Upper lobe of left lung (tissue), 6 donors: ENCODE measurements around the gene NMUR1. TPM values are rescaled to one million over a fixed set of nuclear protein-coding genes. Genes with fewer than 3 reads are reported as not detected.
"Not testable (repeated sequence)": the region's sequence is repeated elsewhere in the genome, so short reads cannot be mapped to it uniquely, and the experiment has no call there.

Experiments
- ATAC-seq, 2 donors: fragments of 200-7000 bp; cut with Tn5 transposase; one replicate each; pipeline ENCODE4 v1.9.1; 2022; ENCODE audit warnings: mild to moderate bottlenecking in 2 of 2, moderate library complexity in 2 of 2; ENCODE audit not compliant: low FRiP score in 2 of 2
- DNase-seq, 2 donors: peaks; one replicate each; pipeline ENCODE4 v3.0.0-alpha.2; 2019 to 2020
- H3K27ac ChIP-seq, 4 donors: fragments of 200-600 bp; sonication (generic); one replicate each; pipeline ENCODE4 v1.5.1; 2016 to 2019
- H3K27me3 ChIP-seq, 4 donors: fragments of 200-600 bp; sonication (generic); one replicate each; pipeline ENCODE4 v1.5.1; 2017 to 2019
- H3K36me3 ChIP-seq, 4 donors: fragments of 200-600 bp; sonication (generic); one replicate each; pipeline ENCODE4 v1.5.1; 2016 to 2019
- H3K4me1 ChIP-seq, 4 donors: fragments of 200-600 bp; sonication (generic); one replicate each; pipeline ENCODE4 v1.5.1; 2018 to 2019
- H3K4me3 ChIP-seq, 4 donors: fragments of 200-600 bp; sonication (generic); one replicate each; pipeline ENCODE4 v1.5.1; 2017 to 2019; ENCODE audit warnings: mild to moderate bottlenecking in 2 of 4, moderate library complexity in 1 of 4
- H3K9me3 ChIP-seq, 4 donors: fragments of 200-600 bp; sonication (generic); one replicate each; pipeline ENCODE4 v1.5.1; 2018 to 2019
- EP300 ChIP-seq, 4 donors: sonication (generic); formaldehyde crosslinking; IDR thresholded peaks; one replicate each; pipeline ENCODE4 v1.5.1; 2017; ENCODE audit warnings: antibody characterized with exemption in 4 of 4, control low read depth in 2 of 4
- POLR2A ChIP-seq, 4 donors: fragments of 450-650 bp; IDR thresholded peaks; one replicate each; pipeline ENCODE4 v1.5.1; 2016 to 2017; ENCODE audit warnings: antibody characterized with exemption in 4 of 4, mild to moderate bottlenecking in 2 of 4
- POLR2AphosphoS5 ChIP-seq, 2 donors: sonication (generic); formaldehyde crosslinking; IDR thresholded peaks; one replicate each; pipeline ENCODE4 v1.5.1; 2017; ENCODE audit warnings: antibody characterized with exemption in 2 of 2
- WGBS, 2 donors: methylation state at CpG; one replicate each; pipeline ENCODE4 v1.1.5; 2017 to 2018; 5-methylcytosine and 5-hydroxymethylcytosine counted together
- total RNA-seq, 6 donors: library from RNA; depleted of rRNA in 4 of 6; stranded (reverse); fragments of >200 nt in 4 of 6; gene quantifications; one replicate each; pipeline versions ENCODE4 v1.1.0 to v1.2.1, GENCODE V29; 2016 to 2021
- TF ChIP-seq, protein P1 (sequence below), 6 experiments: fragments of 450-650 bp in 4 of 6; fragments of 200-600 bp in 2 of 6; sonication (generic) in 2 of 6; IDR thresholded peaks; one replicate each; pipeline ENCODE4 v1.5.1; 2016 to 2019; ENCODE audit warnings: antibody characterized with exemption in 6 of 6
- donor health status: DM: no; HTN: no; CAD: no; lungs with moderate emphysema.
- donor health status: DM: no; HTN: yes; CAD: no; lungs with severe emphysema.

The NMUR1 gene
- total RNA-seq, 6 donors from 2014 or later, result 1.1 to 2.4 (median 1.9) TPM

DNA sequence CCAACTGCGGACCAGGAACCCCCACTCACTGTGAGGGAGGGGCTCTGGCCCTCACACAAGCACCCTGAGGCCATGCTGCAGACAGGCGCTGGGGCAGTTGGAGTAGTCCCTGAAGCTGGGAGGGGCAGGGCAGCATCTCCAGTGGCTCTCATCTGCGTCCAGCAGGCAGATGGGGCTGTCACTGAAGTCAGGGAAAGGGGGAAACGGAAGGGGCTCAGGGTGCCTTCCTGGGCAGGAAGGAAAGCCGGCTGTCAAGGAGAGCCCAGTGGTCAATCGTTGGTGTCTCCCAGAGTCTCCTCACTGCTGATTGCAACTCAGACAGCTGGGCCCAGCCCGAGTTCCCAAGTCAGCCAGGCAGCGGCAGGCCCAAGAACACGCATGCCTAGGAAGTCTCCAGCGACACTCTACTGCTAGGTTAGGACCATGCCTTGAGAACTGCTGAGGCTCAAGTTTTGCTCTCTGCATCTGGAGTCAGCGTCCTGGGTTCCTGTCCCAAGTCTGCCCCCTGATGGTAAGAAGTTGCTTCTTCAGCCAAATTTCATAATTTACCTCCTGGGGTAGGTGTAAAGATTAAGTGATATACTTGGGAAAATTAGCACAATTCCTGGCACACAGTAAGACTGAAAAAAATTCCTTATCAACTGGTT, 27.4 kb upstream of the NMUR1 start:
- DNase-seq (peak; percentile 57 to 77), ATAC-seq (peak; percentile 93 to 96)
- H3K27me3 ChIP-seq, result no peaks in the 10 kb centered on the region
- H3K4me3 ChIP-seq, result no peak overlapping the region
- 26 to 60% methylated on average over 3 to 11 of the region's 11 CpGs for WGBS, 2 donors
- H3K36me3 ChIP-seq, result no peaks in the 10 kb centered on the region
- TF ChIP-seq EP300 (IDR thresholded peaks at IDR 0.05) (no peak), POLR2A (IDR thresholded peaks at IDR 0.05) (no peak), POLR2AphosphoS5 (IDR thresholded peaks at IDR 0.05) (peak in 1 of 2 donors; percentile 17)
- TF ChIP-seq, protein P1, sequence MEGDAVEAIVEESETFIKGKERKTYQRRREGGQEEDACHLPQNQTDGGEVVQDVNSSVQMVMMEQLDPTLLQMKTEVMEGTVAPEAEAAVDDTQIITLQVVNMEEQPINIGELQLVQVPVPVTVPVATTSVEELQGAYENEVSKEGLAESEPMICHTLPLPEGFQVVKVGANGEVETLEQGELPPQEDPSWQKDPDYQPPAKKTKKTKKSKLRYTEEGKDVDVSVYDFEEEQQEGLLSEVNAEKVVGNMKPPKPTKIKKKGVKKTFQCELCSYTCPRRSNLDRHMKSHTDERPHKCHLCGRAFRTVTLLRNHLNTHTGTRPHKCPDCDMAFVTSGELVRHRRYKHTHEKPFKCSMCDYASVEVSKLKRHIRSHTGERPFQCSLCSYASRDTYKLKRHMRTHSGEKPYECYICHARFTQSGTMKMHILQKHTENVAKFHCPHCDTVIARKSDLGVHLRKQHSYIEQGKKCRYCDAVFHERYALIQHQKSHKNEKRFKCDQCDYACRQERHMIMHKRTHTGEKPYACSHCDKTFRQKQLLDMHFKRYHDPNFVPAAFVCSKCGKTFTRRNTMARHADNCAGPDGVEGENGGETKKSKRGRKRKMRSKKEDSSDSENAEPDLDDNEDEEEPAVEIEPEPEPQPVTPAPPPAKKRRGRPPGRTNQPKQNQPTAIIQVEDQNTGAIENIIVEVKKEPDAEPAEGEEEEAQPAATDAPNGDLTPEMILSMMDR (IDR thresholded peaks at IDR 0.05), result peak; percentile 39 to 87 (median 63)
- H3K9me3 ChIP-seq, result peaks cover 0 to 6% (median 3%) of the 10 kb centered on the region in 4 donors
- H3K4me1 ChIP-seq, result peaks cover 16 to 27% (median 20%) of the 10 kb centered on the region in 4 donors
- peak overlapping the region; percentile 4 to 76 (median 72) for H3K27ac ChIP-seq

DNA sequence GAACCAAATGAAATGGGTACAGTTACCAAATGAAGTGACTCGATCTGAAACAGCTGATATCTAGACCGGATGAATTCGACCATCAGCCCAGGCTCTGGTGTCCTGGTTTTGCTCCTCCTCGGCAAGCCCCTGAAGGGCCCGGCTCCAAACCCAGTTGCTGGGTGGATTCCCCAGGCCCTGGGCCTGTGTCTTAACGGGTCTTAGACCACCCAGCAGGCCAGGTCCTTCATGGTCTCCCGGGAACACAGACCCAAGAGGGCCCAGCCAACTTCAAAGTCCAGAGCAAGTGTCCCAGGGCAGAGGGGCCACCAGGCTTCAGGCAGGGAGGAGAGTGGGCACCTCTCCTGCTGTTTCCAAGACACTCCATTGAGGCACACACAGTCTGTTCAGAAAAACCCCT, 26.7 kb upstream of the NMUR1 start:
- whole genome bisulfite sequencing, 2 donors, result 85 to 86% methylated on average over 7 of the region's 7 CpGs

DNA sequence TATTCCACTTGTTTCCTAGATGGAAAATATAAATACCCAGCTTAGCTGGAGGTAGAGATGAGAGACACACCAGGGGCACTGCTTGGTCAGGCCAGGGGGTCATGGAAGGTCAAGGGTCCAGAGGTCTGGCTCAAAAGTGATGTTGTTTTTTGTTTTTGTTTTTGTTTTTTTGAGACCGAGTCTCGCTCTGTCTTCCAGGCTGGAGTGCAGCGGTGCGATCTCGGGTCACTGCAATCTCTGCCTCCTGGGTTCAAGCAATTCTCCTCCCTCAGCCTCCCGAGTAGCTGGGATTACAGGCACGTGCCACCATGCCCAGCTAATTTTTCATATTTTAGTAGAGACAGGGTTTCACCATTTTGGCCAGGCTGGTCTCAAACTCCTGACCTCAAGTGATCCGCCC, 26.3 kb upstream of the NMUR1 start:
- not testable (repeated sequence) for H3K4me3 ChIP-seq, H3K36me3 ChIP-seq, DNase-seq, ATAC-seq, H3K27me3 ChIP-seq
- H3K27ac ChIP-seq, result peak overlapping the region in 2 of 4 donors; percentile 22 to 72
- H3K9me3 ChIP-seq, result peaks cover 0 to 11% (median 5%) of the 10 kb centered on the region in 4 donors
- WGBS, 2 donors, result 92 to 97% methylated on average over 8 of the region's 8 CpGs
- H3K4me1 ChIP-seq, result peaks cover 16 to 27% (median 20%) of the 10 kb centered on the region in 4 donors

More for the DNA sequence above, 26.7 kb upstream of the NMUR1 start:
- ATAC-seq, result no peak
- no peaks in the 10 kb centered on the region for H3K36me3 ChIP-seq
- no peak overlapping the region for H3K4me3 ChIP-seq
- no peak for DNase-seq
- TF ChIP-seq, protein P1 (IDR thresholded peaks at IDR 0.05), result no peak
- TF ChIP-seq POLR2A (IDR thresholded peaks at IDR 0.05) (no peak), POLR2AphosphoS5 (IDR thresholded peaks at IDR 0.05) (no peak), EP300 (IDR thresholded peaks at IDR 0.05) (no peak)
- peak overlapping the region; percentile 4 to 76 (median 72) for H3K27ac ChIP-seq
- peaks cover 16 to 27% (median 20%) of the 10 kb centered on the region in 4 donors for H3K4me1 ChIP-seq
- no peaks in the 10 kb centered on the region for H3K27me3 ChIP-seq
- peaks cover 0 to 11% (median 5%) of the 10 kb centered on the region in 4 donors for H3K9me3 ChIP-seq

DNA sequence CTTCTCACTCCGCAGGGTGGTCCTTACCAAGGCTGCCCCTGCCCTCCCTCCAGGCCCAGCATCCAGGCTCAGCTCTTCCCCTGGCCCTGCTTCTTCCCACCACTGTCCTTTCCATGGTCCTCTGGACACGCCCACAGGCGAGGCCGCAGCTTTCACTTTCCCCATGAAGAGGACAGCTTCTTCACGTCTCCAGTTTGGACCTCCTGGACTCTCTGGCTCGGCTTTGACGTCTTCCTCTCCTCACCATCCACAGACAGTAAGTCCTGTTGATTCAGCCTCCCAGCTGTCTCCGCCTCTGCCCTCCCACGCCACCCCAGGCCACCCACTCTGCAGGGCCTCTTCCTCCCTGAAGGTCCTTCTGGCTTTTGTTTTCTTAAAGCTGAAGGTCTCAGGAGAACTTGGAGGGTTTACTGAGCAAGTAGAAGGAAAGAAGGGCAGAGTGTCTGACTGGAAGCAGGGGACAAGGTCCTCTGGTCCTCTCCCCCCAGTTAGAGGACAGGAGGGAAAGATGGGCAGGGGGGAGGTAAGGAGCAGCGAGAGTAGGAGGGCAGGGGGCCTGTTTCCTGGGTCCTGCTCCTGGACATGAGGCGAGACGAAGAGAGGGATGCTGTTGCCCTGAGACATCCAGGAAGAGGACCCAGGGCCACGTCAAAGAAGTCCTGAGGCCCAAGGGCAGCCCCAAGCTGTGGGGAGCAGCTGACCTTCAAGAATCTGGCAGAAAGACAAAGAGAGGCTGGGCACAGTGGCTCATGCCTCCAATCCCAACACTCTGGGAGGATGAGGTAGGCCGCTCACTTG, 24.7 kb upstream of the NMUR1 start:
- TF ChIP-seq, protein P1 (IDR thresholded peaks at IDR 0.05), result no peak
- TF ChIP-seq EP300 (IDR thresholded peaks at IDR 0.05) (no peak), POLR2A (IDR thresholded peaks at IDR 0.05) (no peak), POLR2AphosphoS5 (IDR thresholded peaks at IDR 0.05) (peak in 1 of 2 donors; percentile 57)

DNA sequence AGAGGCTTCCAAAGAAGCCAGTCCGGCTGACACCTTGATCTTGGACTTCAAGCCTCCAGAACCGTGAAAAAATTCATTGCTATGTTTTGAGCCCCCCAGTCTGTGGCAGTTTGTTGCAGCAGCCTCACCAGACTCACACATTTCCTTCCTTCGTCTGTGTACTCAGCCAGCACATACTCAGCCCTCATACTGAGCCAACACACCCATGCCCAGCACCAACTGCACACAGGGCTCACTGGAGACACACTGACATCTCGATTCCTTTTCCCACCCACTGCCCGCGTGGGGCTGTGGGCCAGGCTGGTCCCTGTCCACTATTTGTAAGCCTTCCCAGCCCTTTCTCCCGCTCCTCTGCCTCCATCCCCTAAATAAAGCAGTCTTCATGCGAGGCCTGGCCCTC, 24.1 kb upstream of the NMUR1 start:
- peak overlapping the region; percentile 69 to 82 (median 78) for H3K27ac ChIP-seq
- no peaks in the 10 kb centered on the region for H3K27me3 ChIP-seq
- peaks cover 16 to 29% (median 24%) of the 10 kb centered on the region in 4 donors for H3K4me1 ChIP-seq
- WGBS, 2 donors, result 34 to 43% methylated on average over 8 of the region's 8 CpGs
- TF ChIP-seq EP300 (IDR thresholded peaks at IDR 0.05) (no peak), POLR2A (IDR thresholded peaks at IDR 0.05) (no peak), POLR2AphosphoS5 (IDR thresholded peaks at IDR 0.05) (no peak)
- TF ChIP-seq, protein P1 (IDR thresholded peaks at IDR 0.05), result no peak
- H3K9me3 ChIP-seq, result peaks cover 0 to 11% (median 5%) of the 10 kb centered on the region in 4 donors
- no peaks in the 10 kb centered on the region for H3K36me3 ChIP-seq
- peak overlapping the region; percentile 1 to 42 (median 24) for H3K4me3 ChIP-seq
- ATAC-seq, result peak in 1 of 2 donors; percentile 1
- DNase-seq, result no peak

More for the DNA sequence above, 24.7 kb upstream of the NMUR1 start:
- H3K9me3 ChIP-seq, result peaks cover 0 to 11% (median 5%) of the 10 kb centered on the region in 4 donors
- H3K27me3 ChIP-seq, result no peaks in the 10 kb centered on the region
- peaks cover 16 to 27% (median 23%) of the 10 kb centered on the region in 4 donors for H3K4me1 ChIP-seq
- H3K4me3 ChIP-seq, result peak overlapping the region in 3 of 4 donors; percentile 1 to 42 (median 33)
- H3K36me3 ChIP-seq, result no peaks in the 10 kb centered on the region
- WGBS, 2 donors, result 46 to 56% methylated on average over 14 of the region's 14 CpGs
- H3K27ac ChIP-seq, result peak overlapping the region; percentile 69 to 82 (median 78)
- DNase-seq (peak; percentile 72 to 88), ATAC-seq (peak; percentile 70 to 85)
